ENCODE data around the gene USP11. TPM values are rescaled to one million over a fixed set of nuclear protein-coding genes. Genes with fewer than 3 reads are reported as not detected.

The USP11 gene
- total and polyA plus RNA-seq, 3 donors from 2014 or later = 113 to 185 (median 128) TPM

GRCh38 chrX:47191806-47192401 lies 40.9 kb upstream of the USP11 start:
- DNase-seq = no peak
- WGBS, 2 donors = 38 to 68% methylated on average over 6 to 16 of the region's 16 CpGs
- no peak overlapping the region for H3K27ac ChIP-seq
- no peaks in the 10 kb centered on the region for H3K27me3 ChIP-seq
- H3K4me3 ChIP-seq = peak overlapping the region in 1 of 2 donors; percentile 63
- H3K9me3 ChIP-seq = no peaks in the 10 kb centered on the region
- TF ChIP-seq POLR2A (IDR thresholded peaks at IDR 0.05) (no peak), CTCF (IDR thresholded peaks at IDR 0.05) (no peak)
- H3K36me3 ChIP-seq (ENCODE audit: low read depth, missing control alignments) = no peaks in the 10 kb centered on the region
- H3K4me1 ChIP-seq = peaks cover 2% of the 10 kb centered on the region
- intact Hi-C loops (cut with DNase I; ENCODE audit: low total_unique reads) = loop anchor here (10.0 kb wide), 2 partner anchors 183 to 333 kb away; partner anchors contain the start of gene ZNF157

GRCh38 chrX:47193475-47194193 lies 39.2 kb upstream of the USP11 start, which contains the start of gene UBA1:
UBA1 (plus strand) TSS chrX:47193829; CDS start chrX:47198803, 4,974 bp downstream.
- intact Hi-C loops (cut with DNase I; ENCODE audit: low total_unique reads) = loop anchor here (10.0 kb wide), 2 partner anchors 181 to 331 kb away; partner anchors contain the start of gene ZNF157

GRCh38 chrX:47194194-47194787 lies 38.5 kb upstream of the USP11 start:
- Histone ChIP-seq H3K4me3 (peak overlapping the region; percentile 69 to 78), H3K9me3 (no peaks in the 10 kb centered on the region), H3K36me3 (ENCODE audit: low read depth, missing control alignments) (no peaks in the 10 kb centered on the region), H3K27me3 (no peaks in the 10 kb centered on the region), H3K4me1 (peaks cover 2% of the 10 kb centered on the region), H3K27ac (peak overlapping the region; percentile 94 to 97)
- TF ChIP-seq CTCF (IDR thresholded peaks at IDR 0.05) (no peak), POLR2A (IDR thresholded peaks at IDR 0.05) (no peak)
- intact Hi-C loops (cut with DNase I; ENCODE audit: low total_unique reads) = loop anchor here (10.0 kb wide), 2 partner anchors 181 to 331 kb away; partner anchors contain the start of gene ZNF157
- WGBS, 2 donors = 0 to 3% methylated on average over 6 to 14 of the region's 14 CpGs
- DNase-seq = no peak

More at GRCh38 chrX:47193475-47194193, 39.2 kb upstream of the USP11 start, which contains the start of gene UBA1:
- WGBS, 2 donors = 1 to 3% methylated on average over 8 to 40 of the region's 50 CpGs
- H3K27me3 ChIP-seq = no peaks in the 10 kb centered on the region
- peak within 1 kb of the TSS; percentile 69 to 78 for H3K4me3 ChIP-seq
- H3K27ac ChIP-seq = peak within 1 kb of the TSS; percentile 94 to 97
- H3K4me1 ChIP-seq = peaks cover 2% of the 10 kb centered on the region
- TF ChIP-seq CTCF (IDR thresholded peaks at IDR 0.05) = peak; percentile 69 to 94 (median 94)
- TF ChIP-seq POLR2A (IDR thresholded peaks at IDR 0.05) = peak; percentile 48
- DNase-seq = peak; percentile 96
- H3K9me3 ChIP-seq = no peaks in the 10 kb centered on the region
- H3K36me3 ChIP-seq (ENCODE audit: low read depth, missing control alignments) = no peaks in the 10 kb centered on the region

- no peak overlapping the region for H3K4me3 ChIP-seq
- TF ChIP-seq POLR2A (IDR thresholded peaks at IDR 0.05) (no peak), CTCF (IDR thresholded peaks at IDR 0.05) (no peak)
- intact Hi-C loops (cut with DNase I; ENCODE audit: low total_unique reads) = loop anchor here (10.0 kb wide), 2 partner anchors 179 to 329 kb away; partner anchors contain the start of gene ZNF157
- H3K36me3 ChIP-seq (ENCODE audit: low read depth, missing control alignments) = no peaks in the 10 kb centered on the region
- H3K4me1 ChIP-seq = peaks cover 2% of the 10 kb centered on the region
- H3K9me3 ChIP-seq = no peaks in the 10 kb centered on the region
- H3K27me3 ChIP-seq = no peaks in the 10 kb centered on the region
- WGBS, 2 donors = 47 to 48% methylated on average over 3 of the region's 3 CpGs
- no peak for DNase-seq
- peak overlapping the region in 1 of 2 donors; percentile 50 for H3K27ac ChIP-seq
Observed at GRCh38 chrX:47196098-47196497, 36.7 kb upstream of the USP11 start.

Data from testis (tissue), 3 donors.